GM12878 (cell line): ENCODE measurements around the gene TM9SF4. TPM values are rescaled to one million over a fixed set of nuclear protein-coding genes. Genes with fewer than 3 reads are reported as not detected.

Source experiments
- ATAC-seq: fragments of 200-7000 bp; cut with Tn5 transposase; 3 replicates; pipeline ENCODE4 v1.9.1; 2020; ENCODE audit warnings: mild to moderate bottlenecking, moderate library complexity
- BruUV-seq: library from RNA; stranded (reverse); fragments of 400-500 nt; replicated peaks from 2 replicates; lab custom pipeline; 2021; lab: Mats Ljungman, UMichigan
- CTCF ChIA-PET: fragments of 300-600 bp; sonication (Branson Sonifier 250); formaldehyde crosslinking; extraction: SDS; loops from one replicate; lab custom pipeline; 2021; ENCODE audit warnings: inconsistent platforms; lab: Yijun Ruan, JAX
- POLR2A ChIA-PET: fragments of 350-600 bp; formaldehyde crosslinking; extraction: SDS; loops from one replicate; lab custom pipeline; 2021; ENCODE audit warnings: inconsistent platforms; lab: Charles Lee
- RAD21 ChIA-PET: fragments of 300-600 bp; sonication (Branson Sonifier 250); formaldehyde crosslinking; loops from one replicate; lab custom pipeline; 2023; ENCODE audit warnings: antibody characterized with exemption; ENCODE audit not compliant: unreplicated experiment; lab: Charles Lee
- SMC1A ChIA-PET: fragments of 300-600 bp; sonication (Branson Sonifier 250); formaldehyde crosslinking; loops from one replicate; lab custom pipeline; 2023; ENCODE audit not compliant: unreplicated experiment, uncharacterized antibody; lab: Charles Lee
- DNase-seq: peaks from one replicate; pipeline ENCODE4 v3.0.0-alpha.2; 2011; ENCODE audit warnings: low read depth, low spot score
- FAIRE-seq: peaks from 3 replicates; lab custom pipeline; 2011; peaks lifted over from hg19 to GRCh38; lab: Jason Lieb, UNC
- H2AFZ ChIP-seq: 2 replicates; pipeline ENCODE4 v1.6.0; 2011; ENCODE audit warnings: low read depth, low read length, control low read depth; ENCODE audit not compliant: control insufficient read depth
- H3K27ac ChIP-seq: 2 replicates; pipeline ENCODE4 v1.5.1; 2011; ENCODE audit warnings: control low read depth; ENCODE audit not compliant: control insufficient read depth, insufficient read depth
- H3K27me3 ChIP-seq, 2 experiments: replicated peaks in 1 of 2; 2 replicates each; pipeline versions ENCODE4 v1.6.0 to v1.6.1; 2011; ENCODE audit warnings: low read length in 1 of 2; ENCODE audit not compliant: control insufficient read depth in 2 of 2, insufficient read depth in 2 of 2
- H3K36me3 ChIP-seq, 2 experiments: 2 replicates each; pipeline ENCODE4 v1.5.1; 2011; ENCODE audit warnings: low read length in 1 of 2; ENCODE audit not compliant: control insufficient read depth in 2 of 2, insufficient read depth in 2 of 2
- H3K4me1 ChIP-seq: 2 replicates; pipeline ENCODE4 v1.6.1; 2011; ENCODE audit warnings: mild to moderate bottlenecking, low read length, moderate library complexity, mixed read lengths; ENCODE audit not compliant: control insufficient read depth, insufficient read depth
- H3K4me2 ChIP-seq: 2 replicates; pipeline ENCODE4 v1.6.0; 2011; ENCODE audit warnings: control low read depth; ENCODE audit not compliant: control insufficient read depth, insufficient read depth
- H3K4me3 ChIP-seq: fragments of 200-600 bp; sonication (generic); 2 replicates; pipeline ENCODE4 v1.5.1; 2016
- H3K79me2 ChIP-seq: 2 replicates; pipeline ENCODE4 v1.6.0; 2011; ENCODE audit warnings: low read length; ENCODE audit not compliant: control insufficient read depth, insufficient read depth
- H3K9ac ChIP-seq: 2 replicates; pipeline ENCODE4 v1.8.0; 2011; ENCODE audit warnings: low read length, control low read depth, mixed read lengths; ENCODE audit not compliant: control insufficient read depth, insufficient read depth
- H3K9me3 ChIP-seq: replicated peaks from 3 replicates; pipeline ENCODE4 v1.5.1; 2011; ENCODE audit warnings: mild to moderate bottlenecking, low read length; ENCODE audit not compliant: control insufficient read depth, insufficient read depth
- H4K20me1 ChIP-seq: 2 replicates; pipeline ENCODE4 v1.6.0; 2011; ENCODE audit not compliant: control insufficient read depth, insufficient read depth
- CBFB ChIP-seq: IDR thresholded peaks from 2 replicates; pipeline ENCODE4 v1.6.1; 2016; ENCODE audit warnings: antibody characterized with exemption, low read depth
- EED ChIP-seq: sonication (generic); IDR thresholded peaks from 2 replicates; pipeline ENCODE4 v1.6.1; 2016; ENCODE audit warnings: antibody characterized with exemption, low read depth
- ESRRA ChIP-seq: IDR thresholded peaks from 2 replicates; pipeline ENCODE4 v1.6.1; 2012; ENCODE audit warnings: mild to moderate bottlenecking, low read length, improper control_type of control experiment
- MEF2A ChIP-seq: IDR thresholded peaks from 2 replicates; pipeline ENCODE4 v1.6.1; 2011; ENCODE audit warnings: low read depth, mild to moderate bottlenecking, low read length, moderate library complexity; ENCODE audit not compliant: insufficient read depth
- NBN ChIP-seq: fragments of 450-650 bp; IDR thresholded peaks from 2 replicates; pipeline ENCODE4 v1.6.1; 2016
- TAF1 ChIP-seq: IDR thresholded peaks from 2 replicates; pipeline ENCODE4 v1.6.1; 2011; ENCODE audit warnings: mild to moderate bottlenecking, low read depth, low read length, borderline replicate concordance
- ZBTB33 ChIP-seq: fragments of 450-650 bp; IDR thresholded peaks from 2 replicates; pipeline ENCODE4 v1.6.1; 2017; ENCODE audit warnings: mild to moderate bottlenecking
- ZNF24 ChIP-seq: fragments of 450-650 bp; IDR thresholded peaks from 2 replicates; pipeline ENCODE4 v1.6.1; 2017; ENCODE audit warnings: antibody characterized with exemption, mild to moderate bottlenecking
- WGBS: methylation state at CpG from one replicate; pipeline ENCODE4 v1.1.6; 2016; ENCODE audit warnings: low lambda C conversion rate; ENCODE audit not compliant: insufficient replicate concordance, insufficient coverage; ENCODE audit errors: missing lambda C conversion rate; 5-methylcytosine and 5-hydroxymethylcytosine counted together
- in situ Hi-C: fragments of 300-500 bp; cut with MboI; formaldehyde crosslinking; loops from 9 replicates; pipeline ENCODE4 v1.14.3; 2018; ENCODE audit warnings: mixed read lengths
- intact Hi-C: fragments of 100-400 bp; cut with micrococcal nuclease; formaldehyde crosslinking; loops from one replicate; pipeline ENCODE4 v1.14.2; 2022; ENCODE audit not compliant: unreplicated experiment
- polyA plus RNA-seq, 11 experiments: library from polyadenylated mRNA; depleted of rRNA in 4 of 11; unstranded in 6 of 11; stranded (reverse) in 5 of 11; fragments of >200 nt; fragmentation: Nextera tagmentation in 4 of 11; fragmentation: Illumina TruSeq in 1 of 11; extraction: Ambion mirVana in 4 of 11; extraction: Trizol in 1 of 11; gene quantifications; 1 replicate in 1 of 11; 2 replicates in 10 of 11; pipeline versions ENCODE4 v1.2.1 to v1.2.3, GENCODE V29; 2011 to 2016; ENCODE audit warnings: inconsistent platforms in 2 of 11, missing spikeins in 2 of 11, low read depth in 1 of 11
- total RNA-seq, 4 experiments: library from RNA; depleted of rRNA in 3 of 4; stranded (reverse); fragments of >200 nt in 3 of 4; fragmentation: Illumina TruSeq in 1 of 4; extraction: Trizol in 1 of 4; gene quantifications; 2 replicates each; pipeline versions ENCODE4 v1.2.1 to v1.2.3, GENCODE V29; 2013 to 2021
- TF ChIP-seq, protein P1 (sequence below): fragments of 450-650 bp; IDR thresholded peaks from 2 replicates; pipeline ENCODE4 v1.6.1; 2017; ENCODE audit warnings: low read depth, mild to moderate bottlenecking, moderate library complexity

Gene TM9SF4
- total and polyA plus RNA-seq, 10 of the 15 experiments (the other 5 are each of a cell fraction or from before 2014, with no cell fraction given) = 8.5 to 47.8 (median 24.3) TPM

DNA sequence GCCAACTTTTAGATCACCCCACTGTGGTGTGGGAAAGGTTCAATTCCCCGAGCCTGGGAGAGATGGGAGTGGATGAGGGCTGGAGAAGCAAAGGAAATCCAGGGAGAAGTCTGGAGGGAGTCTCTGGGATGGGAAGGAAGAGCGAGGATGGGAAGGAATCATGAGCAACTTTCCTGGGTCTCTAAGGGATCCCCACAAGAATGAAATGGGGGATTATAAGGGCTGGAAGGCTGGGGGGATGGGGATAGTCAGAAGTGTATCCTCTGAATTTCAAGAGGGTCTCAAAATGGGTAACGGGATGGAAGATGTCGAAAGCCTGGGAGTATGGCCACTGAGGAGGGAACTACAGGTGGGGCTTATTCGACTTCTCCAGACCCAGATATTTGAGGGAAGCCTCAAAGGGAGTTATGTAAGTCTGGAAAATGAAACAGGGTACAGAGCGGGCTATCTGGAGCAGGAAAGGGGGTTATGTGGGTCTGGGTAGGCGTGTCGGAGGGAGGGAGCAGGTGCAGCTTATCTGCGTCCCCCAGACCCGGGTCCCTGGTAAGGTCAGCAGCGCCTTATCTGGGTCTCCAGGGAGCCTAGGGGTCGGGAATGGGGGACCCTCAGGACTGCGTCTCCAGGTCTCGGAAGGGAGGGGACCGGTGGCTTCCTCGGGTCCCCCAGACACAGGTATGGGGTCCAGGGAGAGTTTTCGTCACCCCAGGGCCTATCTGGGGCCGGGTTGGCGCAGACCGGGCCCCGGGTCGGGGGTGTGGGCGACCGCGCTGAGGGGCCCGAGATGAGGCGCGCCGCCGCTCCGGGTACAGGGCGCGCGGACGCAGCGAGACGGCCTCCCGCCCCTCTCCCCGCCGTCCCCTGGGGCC, 97.5 kb downstream of the TM9SF4 start:
- no peak for TF ChIP-seq MEF2A
- TF ChIP-seq ZNF24 = no peak
- no peak for TF ChIP-seq ZBTB33
- TF ChIP-seq, protein P1, sequence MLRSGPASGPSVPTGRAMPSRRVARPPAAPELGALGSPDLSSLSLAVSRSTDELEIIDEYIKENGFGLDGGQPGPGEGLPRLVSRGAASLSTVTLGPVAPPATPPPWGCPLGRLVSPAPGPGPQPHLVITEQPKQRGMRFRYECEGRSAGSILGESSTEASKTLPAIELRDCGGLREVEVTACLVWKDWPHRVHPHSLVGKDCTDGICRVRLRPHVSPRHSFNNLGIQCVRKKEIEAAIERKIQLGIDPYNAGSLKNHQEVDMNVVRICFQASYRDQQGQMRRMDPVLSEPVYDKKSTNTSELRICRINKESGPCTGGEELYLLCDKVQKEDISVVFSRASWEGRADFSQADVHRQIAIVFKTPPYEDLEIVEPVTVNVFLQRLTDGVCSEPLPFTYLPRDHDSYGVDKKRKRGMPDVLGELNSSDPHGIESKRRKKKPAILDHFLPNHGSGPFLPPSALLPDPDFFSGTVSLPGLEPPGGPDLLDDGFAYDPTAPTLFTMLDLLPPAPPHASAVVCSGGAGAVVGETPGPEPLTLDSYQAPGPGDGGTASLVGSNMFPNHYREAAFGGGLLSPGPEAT = 0 out of 2 replicates have a peak, but pooled peaks have one; percentile 9
- TF ChIP-seq TAF1 = no peak
- no peak for TF ChIP-seq CBFB
- TF ChIP-seq EED = 0 out of 2 replicates have a peak, but pooled peaks have one; percentile 7
- no peak for TF ChIP-seq ESRRA
- TF ChIP-seq NBN = 0 out of 2 replicates have a peak, but pooled peaks have one; percentile 21

More for the DNA sequence above, 97.5 kb downstream of the TM9SF4 start:
- Histone ChIP-seq H3K36me3 (peaks cover 0 to 6% of the 10 kb centered on the region in 2 experiments; a peak in 3 of 4 replicates), H3K27me3 (no peaks in the 10 kb centered on the region), H3K79me2 (peaks cover 76% of the 10 kb centered on the region), H3K4me3 (peak overlapping the region; percentile 77), H3K9me3 (no peaks in the 10 kb centered on the region), H4K20me1 (no peaks in the 10 kb centered on the region; the same call in 1 of the 2 replicates), H3K9ac (peak overlapping the region; percentile 98), H3K4me2 (peak overlapping the region; percentile 85), H3K27ac (peak overlapping the region; percentile 84), H3K4me1 (peaks cover 20% of the 10 kb centered on the region), H2AFZ (peak overlapping the region; percentile 54)
- ChIA-PET RAD21 (interaction anchor here (1.3 to 2.8 kb wide), 3 partner anchors 73 to 149 kb away, joined by 4 to 22 read pairs (median 4); no protein-coding TSS in a partner anchor), POLR2A (no interaction called here), CTCF (interaction anchor here (0.6 kb wide), 1 partner anchor 43 kb away, joined by 3 read pairs; no protein-coding TSS in a partner anchor), SMC1A (interaction anchor here (2.1 kb wide), 1 partner anchor 79 kb away, joined by 9 read pairs; no protein-coding TSS in a partner anchor)
- no TSS peak for BruUV-seq
- peak; percentile 9; the same call in 2 of the 3 replicates for ATAC-seq
- FAIRE-seq = no peak
- intact Hi-C loops = loop anchor here (2.0 to 5.0 kb wide), 3 partner anchors 80 to 175 kb away; partner anchors contain the start of gene ASXL1
- DNase-seq = no peak
- under 1% methylated on average over 28 of the region's 40 CpGs for WGBS
- in situ Hi-C loops = no loop called here
